ENCODE results near the gene PARN.

- TF ChIP-seq CTCF (IDR thresholded peaks at IDR 0.05): no peak
- TF ChIP-seq POLR2A (IDR thresholded peaks at IDR 0.05): no peak
- no peak for TF ChIP-seq POLR2AphosphoS5 (IDR thresholded peaks at IDR 0.05)
Measured at GRCh38 chr16:14496047-14496770, 133.9 kb downstream of the PARN start.

All from prostate gland (tissue), 2 donors.